Measurements from ENCODE around the gene USP32.
"Not testable (repeated sequence)": the region's sequence is repeated elsewhere in the genome, so short reads cannot be mapped to it uniquely, and the experiment has no call there.

USP32 gene, protein sequence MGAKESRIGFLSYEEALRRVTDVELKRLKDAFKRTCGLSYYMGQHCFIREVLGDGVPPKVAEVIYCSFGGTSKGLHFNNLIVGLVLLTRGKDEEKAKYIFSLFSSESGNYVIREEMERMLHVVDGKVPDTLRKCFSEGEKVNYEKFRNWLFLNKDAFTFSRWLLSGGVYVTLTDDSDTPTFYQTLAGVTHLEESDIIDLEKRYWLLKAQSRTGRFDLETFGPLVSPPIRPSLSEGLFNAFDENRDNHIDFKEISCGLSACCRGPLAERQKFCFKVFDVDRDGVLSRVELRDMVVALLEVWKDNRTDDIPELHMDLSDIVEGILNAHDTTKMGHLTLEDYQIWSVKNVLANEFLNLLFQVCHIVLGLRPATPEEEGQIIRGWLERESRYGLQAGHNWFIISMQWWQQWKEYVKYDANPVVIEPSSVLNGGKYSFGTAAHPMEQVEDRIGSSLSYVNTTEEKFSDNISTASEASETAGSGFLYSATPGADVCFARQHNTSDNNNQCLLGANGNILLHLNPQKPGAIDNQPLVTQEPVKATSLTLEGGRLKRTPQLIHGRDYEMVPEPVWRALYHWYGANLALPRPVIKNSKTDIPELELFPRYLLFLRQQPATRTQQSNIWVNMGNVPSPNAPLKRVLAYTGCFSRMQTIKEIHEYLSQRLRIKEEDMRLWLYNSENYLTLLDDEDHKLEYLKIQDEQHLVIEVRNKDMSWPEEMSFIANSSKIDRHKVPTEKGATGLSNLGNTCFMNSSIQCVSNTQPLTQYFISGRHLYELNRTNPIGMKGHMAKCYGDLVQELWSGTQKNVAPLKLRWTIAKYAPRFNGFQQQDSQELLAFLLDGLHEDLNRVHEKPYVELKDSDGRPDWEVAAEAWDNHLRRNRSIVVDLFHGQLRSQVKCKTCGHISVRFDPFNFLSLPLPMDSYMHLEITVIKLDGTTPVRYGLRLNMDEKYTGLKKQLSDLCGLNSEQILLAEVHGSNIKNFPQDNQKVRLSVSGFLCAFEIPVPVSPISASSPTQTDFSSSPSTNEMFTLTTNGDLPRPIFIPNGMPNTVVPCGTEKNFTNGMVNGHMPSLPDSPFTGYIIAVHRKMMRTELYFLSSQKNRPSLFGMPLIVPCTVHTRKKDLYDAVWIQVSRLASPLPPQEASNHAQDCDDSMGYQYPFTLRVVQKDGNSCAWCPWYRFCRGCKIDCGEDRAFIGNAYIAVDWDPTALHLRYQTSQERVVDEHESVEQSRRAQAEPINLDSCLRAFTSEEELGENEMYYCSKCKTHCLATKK (N-terminal part only)

DNA sequence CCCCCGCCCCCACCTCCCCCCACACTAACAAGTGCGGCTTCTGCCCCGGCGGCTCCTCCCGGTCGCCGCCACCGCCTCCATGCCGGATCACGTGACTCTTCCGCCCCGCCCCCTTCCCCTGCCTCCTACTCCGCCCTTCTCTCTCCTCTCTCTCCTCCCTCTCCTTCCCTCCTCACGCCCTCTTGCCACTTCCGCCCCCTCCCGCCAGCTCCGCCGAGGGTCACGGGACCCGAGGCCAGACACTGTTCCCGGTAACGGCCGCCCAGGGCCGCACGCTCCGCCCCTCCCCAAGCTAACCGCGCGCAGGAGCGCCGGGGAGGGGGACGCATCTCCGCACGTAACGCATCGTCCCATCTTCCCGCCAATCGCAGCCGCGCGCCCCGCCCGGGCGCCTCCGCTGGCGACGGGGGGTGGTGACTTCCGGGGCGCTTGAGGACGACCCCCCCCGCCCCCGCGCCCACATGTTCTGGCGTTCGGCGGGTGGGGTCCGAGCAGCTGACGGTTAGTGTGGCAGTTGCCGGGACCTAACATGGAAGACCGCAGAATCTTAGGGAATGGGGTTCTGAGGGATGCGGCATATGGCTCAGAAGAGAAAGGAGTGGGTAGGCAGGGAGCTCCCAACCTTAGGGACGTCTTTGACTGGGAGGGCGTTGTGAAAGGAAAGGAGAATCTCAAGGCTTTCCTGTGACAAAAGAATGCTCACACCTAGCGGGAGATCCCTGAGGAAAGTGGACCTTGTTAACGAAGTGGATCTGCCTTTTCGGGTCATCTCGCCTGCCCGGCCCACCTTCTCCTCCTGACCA, at the start of gene USP32:
Gene USP32 (minus strand): TSS at position 92 of the 803 bp plus-strand sequence. CDS start 194 bp downstream, outside the sequence.
- peak; percentile 99 for DNase-seq (ENCODE audit: low read depth)

- peak; percentile 33 for DNase-seq (ENCODE audit: low read depth)
Observed at GRCh38 chr17:60439501-60439900, 47.6 kb upstream of the USP32 start.

GRCh38 chr17:60436676-60437075, 44.7 kb upstream of the USP32 start:
- DNase-seq (ENCODE audit: low read depth): no peak

DNA sequence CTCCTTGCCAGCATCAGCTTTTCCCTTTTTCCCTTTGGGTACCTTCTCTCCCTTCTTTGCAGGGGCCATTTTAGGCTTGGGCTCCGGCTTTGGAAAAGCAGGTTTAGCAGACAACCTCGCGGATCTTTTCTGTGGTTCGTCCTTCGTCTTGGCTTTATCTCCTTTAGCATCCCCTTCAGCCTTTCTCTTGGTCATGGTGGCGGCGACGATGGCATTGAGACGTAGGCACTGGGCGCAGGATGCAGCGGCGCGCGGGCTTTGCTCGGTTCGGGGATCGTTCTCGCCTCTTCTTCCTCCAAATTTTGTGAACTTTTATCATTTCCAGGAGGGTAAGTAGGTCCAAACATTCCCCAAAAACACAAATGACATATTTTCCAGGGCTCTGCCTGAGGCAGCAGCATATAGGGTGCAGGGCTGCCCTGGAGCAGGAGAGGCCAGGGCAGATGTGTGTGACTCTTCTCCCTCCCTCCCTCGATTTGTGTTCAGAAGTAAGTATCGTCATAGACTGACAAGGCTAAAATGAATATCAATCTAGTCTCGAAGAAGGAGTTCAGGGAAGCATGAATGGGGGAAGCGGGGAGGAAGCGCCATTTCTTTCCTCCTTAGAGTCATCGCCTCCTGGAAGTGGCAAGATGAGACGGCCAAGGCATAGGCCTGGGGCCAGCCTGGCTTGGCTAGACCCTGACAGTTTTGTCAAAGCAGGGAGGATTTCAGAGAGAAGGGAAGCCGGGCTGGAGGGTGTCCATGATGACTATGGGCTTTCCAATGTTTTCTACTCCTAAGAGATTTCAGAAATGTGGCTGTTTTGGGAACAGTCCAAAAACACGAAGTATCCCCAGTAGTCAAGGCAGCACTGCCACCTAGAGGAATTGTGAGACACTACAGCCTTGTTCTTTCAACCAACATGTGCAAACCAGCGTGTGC, 43.6 kb upstream of the USP32 start:
- peak; percentile 93 for DNase-seq (ENCODE audit: low read depth)

GRCh38 chr17:60433021-60433997, 41.4 kb upstream of the USP32 start:
- not testable (repeated sequence) for DNase-seq (ENCODE audit: low read depth)

DNA sequence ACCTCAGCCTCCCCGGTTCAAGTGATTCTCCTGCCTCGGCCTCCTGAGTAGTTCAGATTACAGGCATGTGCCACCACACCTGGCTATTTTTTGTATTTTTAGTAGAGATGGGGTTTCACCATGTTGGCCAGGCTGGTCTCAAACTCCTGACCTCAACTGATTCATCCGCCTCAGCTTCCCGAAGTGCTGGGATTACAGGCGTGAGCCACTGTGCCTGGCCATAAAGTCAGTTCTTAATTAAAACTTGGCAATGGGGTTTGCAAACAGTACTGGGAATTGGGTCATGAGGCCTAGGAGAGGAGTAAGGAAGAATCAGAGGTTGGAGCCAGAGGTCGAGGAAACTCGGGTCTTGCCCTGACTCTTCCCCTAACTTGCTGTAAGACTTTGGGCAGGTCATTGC, 38.6 kb upstream of the USP32 start:
- not testable (repeated sequence) for DNase-seq (ENCODE audit: low read depth)

- not testable (repeated sequence) for DNase-seq (ENCODE audit: low read depth)
Observed at GRCh38 chr17:60428491-60428890, 36.6 kb upstream of the USP32 start.

DNA sequence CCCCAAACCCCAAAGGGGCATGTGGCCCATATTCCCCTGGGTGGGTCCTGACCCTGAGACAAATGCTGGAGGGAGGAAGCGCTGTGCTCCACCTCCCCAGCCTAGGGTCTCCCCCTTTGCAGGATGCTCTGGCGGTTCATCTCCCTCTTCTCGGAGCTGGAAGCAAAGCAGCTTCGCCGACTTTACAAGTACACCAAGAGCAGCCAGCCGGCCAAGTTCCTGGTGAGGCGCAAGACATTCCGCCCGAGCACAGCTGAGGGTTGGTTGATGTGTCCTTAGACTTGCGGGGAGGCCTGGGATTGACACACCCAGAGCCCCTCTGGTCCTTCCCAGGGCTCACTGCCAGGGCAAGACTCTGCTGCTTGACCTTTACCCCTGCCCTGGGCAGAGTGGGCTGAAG, 34.7 kb upstream of the USP32 start:
- no peak for DNase-seq (ENCODE audit: low read depth)

- no peak for DNase-seq (ENCODE audit: low read depth)
Observed at GRCh38 chr17:60425626-60426025, 33.7 kb upstream of the USP32 start.

GRCh38 chr17:60423865-60424264, 31.9 kb upstream of the USP32 start:
- no peak for DNase-seq (ENCODE audit: low read depth)

DNA sequence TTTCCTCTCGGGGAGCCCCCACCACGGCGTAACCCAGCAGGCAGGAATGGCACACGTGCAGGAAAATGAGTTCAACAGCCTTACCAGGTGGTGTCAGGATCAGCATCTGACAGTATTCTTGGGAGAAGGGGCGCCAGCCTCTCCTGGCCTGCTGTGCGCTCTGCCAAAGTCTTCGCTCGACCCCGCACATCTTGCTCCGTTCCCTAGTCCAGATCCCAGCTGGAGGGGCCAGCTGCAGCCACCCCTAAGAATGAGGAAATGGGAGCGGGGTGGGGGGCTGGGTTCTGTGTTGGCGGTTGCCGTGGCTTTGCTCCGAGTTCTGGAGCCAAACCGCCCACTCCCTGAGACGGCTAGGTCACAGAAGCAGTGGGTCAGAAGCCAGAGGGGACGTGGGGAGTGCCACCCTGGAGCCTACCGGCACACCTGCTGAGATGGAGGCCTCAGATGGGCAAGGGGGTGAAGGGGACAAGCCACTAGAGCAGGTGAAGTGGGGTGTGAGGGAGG, 30.3 kb upstream of the USP32 start, which contains the start of gene CHCT1:
Gene CHCT1 (plus strand): TSS at position 328 of the 504 bp plus-strand sequence. CDS start 104 bp downstream, at position 432.
- no peak for DNase-seq (ENCODE audit: low read depth)

DNA sequence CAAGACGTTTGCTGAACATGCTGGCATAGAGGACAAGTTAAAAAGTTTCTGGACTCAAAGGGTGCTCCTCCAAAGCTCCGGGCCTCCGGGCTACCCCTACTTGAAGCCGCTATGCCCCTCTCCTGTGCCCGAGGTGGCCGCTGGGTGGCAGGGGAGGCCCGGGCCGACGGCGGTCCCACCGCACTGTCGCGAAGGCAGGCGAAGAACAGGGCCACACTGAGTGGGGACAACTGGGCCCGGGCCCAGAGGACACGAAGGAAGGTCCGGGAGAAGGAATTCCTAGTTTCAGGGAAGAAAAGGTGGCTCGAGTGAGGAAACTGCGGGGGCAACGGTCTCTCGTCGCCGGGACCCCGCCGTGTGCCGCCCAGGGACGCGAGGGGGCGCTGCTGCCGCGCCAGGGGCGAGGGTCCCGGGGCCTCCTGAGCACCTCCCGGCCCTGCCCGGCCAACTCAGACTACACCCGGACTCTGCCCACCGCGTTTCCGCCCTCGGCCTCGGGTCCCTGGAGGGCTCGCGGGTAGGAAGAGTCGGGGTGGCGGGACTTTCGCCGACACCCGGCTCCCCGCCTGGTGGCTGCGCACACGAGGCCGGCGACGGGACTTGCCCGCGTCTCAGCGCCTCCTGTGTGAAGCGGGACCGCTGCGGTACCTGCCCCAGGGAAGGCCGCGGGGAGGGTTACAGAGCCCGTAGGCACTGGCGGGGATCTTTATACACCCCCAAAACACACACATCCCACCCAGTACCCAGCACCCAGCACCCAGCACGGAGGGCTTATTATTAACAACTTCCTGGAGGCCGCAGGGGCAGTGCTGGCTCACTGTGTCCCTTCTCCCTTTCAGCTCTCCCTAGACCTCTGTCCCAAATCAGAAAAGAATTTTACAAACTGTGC, 29.6 kb upstream of the USP32 start:
- DNase-seq (ENCODE audit: low read depth): peak; percentile 78

DNA sequence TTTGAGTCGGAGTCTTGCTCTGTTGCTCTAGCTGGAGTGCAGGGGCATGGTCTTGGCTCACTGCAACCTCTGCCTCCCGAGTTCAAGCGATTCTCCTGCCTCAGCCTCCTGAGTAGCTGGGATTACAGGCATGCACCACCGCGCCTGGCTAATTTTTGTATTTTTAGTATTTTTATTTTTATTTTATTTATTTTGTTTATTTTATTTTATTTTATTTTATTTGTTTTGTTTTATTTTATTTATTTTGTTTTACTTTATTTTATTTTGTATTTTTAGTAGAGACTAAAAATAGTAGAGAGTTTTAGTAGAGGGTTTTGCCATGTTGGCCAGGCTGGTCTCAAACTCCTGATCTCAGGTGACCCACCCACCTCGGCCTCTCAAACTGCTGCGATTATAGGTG, 27.9 kb upstream of the USP32 start:
- DNase-seq (ENCODE audit: low read depth): not testable (repeated sequence)

GRCh38 chr17:60419003-60419402, 27.1 kb upstream of the USP32 start:
- not testable (repeated sequence) for DNase-seq (ENCODE audit: low read depth)

DNA sequence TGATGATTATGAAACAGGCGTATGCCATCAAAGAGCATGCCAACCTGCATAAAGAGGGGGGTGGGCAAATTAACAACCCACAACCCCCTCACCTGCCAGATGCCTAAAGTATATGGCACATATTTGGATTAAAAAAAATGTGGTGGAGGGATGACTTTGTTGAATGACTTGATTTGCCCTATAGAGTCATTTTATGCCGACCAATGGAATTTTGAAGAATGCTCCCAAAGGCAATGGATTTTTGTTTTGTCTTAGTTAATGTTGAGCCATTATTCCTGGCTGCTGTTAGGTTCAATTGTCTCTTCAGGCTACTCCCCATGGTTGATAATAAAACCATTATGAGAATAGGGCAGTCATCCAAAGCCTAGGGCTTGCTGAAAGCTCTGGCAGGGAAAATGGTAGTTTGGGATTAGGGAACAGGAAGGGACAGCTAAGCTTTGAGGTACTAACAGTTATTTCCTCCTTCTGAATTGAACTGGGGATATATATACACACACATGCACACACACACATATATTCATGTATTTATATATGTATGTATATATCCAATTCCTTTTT, 24.5 kb upstream of the USP32 start:
- DNase-seq (ENCODE audit: low read depth): no peak

- DNase-seq (ENCODE audit: low read depth): no peak
Observed at GRCh38 chr17:60415146-60415545, 23.2 kb upstream of the USP32 start.

DNA sequence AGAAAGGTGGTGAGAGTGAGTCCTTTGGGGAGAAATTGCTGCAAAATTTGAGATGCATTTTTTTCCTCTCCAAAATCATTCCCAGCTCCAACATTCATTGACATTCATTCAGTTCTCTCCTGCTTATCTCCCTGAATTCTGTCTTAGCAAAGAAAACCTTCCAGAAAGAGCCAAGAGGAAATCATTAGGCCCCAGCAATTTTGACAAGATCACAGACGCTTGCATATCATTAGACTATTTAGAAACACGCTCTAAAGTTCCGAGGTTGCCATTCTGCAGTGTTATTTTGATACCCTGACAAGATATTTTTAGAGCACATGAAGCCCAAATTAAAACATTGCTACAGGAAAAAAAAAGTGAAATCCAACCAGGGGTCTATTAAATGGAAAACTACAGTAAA, 20.8 kb upstream of the USP32 start:
- no peak for DNase-seq (ENCODE audit: low read depth)

Data from ELR (cell line).